ENCODE data around the gene SEMA4B. TPM values are rescaled to one million over a fixed set of nuclear protein-coding genes. Genes with fewer than 3 reads are reported as not detected.

The SEMA4B gene
- polyA plus RNA-seq, 1 experiment = 13.5 TPM

DNA sequence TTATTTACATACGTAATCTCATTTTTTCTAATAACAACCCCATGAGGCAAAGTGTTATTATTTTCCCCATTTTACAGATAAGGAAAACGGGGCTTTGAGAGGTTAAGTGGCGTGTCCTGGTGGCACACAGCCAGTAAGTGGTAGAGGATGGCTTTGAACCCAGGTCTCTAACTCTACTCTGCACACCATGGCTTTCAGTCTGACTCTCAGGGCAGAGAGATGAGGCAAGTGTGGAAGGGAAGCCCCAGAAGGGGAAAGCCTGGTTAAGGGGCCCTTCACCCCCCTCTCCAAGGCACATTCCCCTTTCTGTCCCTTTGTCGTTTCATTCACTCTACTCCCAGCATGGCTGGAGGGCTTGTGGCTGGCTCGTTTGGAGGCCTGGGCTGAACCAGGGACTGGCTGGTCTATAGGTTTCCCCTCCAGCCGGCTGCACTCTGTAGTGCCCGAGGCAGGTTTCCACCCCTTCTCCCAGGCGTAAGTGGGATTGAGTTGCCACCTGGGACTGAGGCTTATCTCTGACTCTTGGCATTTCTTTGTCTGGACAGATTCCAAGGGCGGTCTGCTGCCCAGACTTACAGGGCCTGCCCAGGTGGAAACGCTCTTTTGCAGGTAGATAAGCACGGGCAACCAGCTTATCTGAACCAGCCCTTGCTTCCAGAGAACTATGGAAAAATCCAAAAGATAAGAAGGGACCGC lies 12.1 kb downstream of the SEMA4B start:
- Histone ChIP-seq H3K27me3 (ENCODE audit: control insufficient read depth, insufficient read depth, low read length) (no peaks in the 10 kb centered on the region), H3K4me3 (ENCODE audit: low read depth, low read length) (no peak overlapping the region), H3K27ac (ENCODE audit: low read depth, low read length) (no peak overlapping the region), H3K9me3 (ENCODE audit: control insufficient read depth, insufficient read depth, low read length) (no peaks in the 10 kb centered on the region)
- CTCF ChIA-PET = interaction anchor here (0.7 to 1.8 kb wide), 2 partner anchors 8 to 315 kb away, joined by 4 to 6 read pairs; no protein-coding TSS in a partner anchor
- DNase-seq (ENCODE audit: low read depth, low spot score) = no peak
- POLR2A ChIA-PET = no interaction called here
- TF ChIP-seq CTCF (IDR thresholded peaks at IDR 0.05; ENCODE audit: low read depth, low read length) = no peak

- DNase-seq (ENCODE audit: low read depth, low spot score) = no peak
- ChIA-PET POLR2A (no interaction called here), CTCF (interaction anchor here (0.7 kb wide), 2 partner anchors 17 to 315 kb away, joined by 4 read pairs; no protein-coding TSS in a partner anchor)
- Histone ChIP-seq H3K9me3 (ENCODE audit: control insufficient read depth, insufficient read depth, low read length) (no peaks in the 10 kb centered on the region), H3K4me3 (ENCODE audit: low read depth, low read length) (no peak overlapping the region), H3K27me3 (ENCODE audit: control insufficient read depth, insufficient read depth, low read length) (no peaks in the 10 kb centered on the region), H3K27ac (ENCODE audit: low read depth, low read length) (no peak overlapping the region)
- no peak for TF ChIP-seq CTCF (IDR thresholded peaks at IDR 0.05; ENCODE audit: low read depth, low read length)
Measured at GRCh38 chr15:90213818-90214204, 12.7 kb downstream of the SEMA4B start.

DNA sequence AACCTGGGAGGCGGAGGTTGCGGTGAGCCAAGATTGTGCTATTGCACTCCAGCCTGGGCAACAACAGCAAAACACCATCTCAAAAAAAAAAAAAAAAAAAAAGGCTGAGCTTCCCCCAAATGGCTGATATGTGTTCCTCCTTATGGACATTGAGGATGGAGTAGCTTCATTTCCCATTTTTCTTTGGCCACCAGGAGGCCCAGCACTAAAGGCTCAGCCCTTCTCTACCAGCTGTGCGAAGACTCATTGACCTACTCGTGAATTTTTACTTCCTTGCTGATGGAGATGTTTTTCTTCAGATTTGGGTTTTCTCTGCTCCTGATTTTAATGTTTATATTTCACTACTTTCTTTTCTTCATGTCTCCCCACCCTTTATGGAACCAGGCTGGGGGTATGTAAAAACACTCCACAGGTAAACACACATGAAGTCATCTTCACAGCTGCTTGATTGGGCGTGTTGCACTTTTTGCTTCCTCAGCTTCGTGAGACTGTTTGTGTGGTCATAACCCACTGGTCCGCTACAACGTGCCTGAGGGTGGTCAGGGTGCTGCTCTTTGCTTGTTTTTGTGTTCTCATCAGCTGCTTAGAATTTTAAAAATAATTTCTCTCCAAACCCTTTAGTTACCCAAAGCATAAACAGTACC lies 13.5 kb downstream of the SEMA4B start:
- TF ChIP-seq CTCF (IDR thresholded peaks at IDR 0.05; ENCODE audit: low read depth, low read length) = peak; percentile 53
- H3K27ac ChIP-seq (ENCODE audit: low read depth, low read length) = no peak overlapping the region
- no peak for DNase-seq (ENCODE audit: low read depth, low spot score)
- no peak overlapping the region for H3K4me3 ChIP-seq (ENCODE audit: low read depth, low read length)
- ChIA-PET POLR2A (interaction anchor here (0.6 to 1.0 kb wide), 5 partner anchors 13 to 320 kb away, joined by 3 to 7 read pairs (median 3); partner anchors contain the start of gene SEMA4B), CTCF (interaction anchor here (0.6 to 1.6 kb wide), 9 partner anchors 10 to 575 kb away, joined by 3 to 5 read pairs (median 3); partner anchors contain the start of genes CIB1 and GDPGP1)
- H3K9me3 ChIP-seq (ENCODE audit: control insufficient read depth, insufficient read depth, low read length) = no peaks in the 10 kb centered on the region; the same call in 1 of the 2 replicates
- no peaks in the 10 kb centered on the region for H3K27me3 ChIP-seq (ENCODE audit: control insufficient read depth, insufficient read depth, low read length)

DNA sequence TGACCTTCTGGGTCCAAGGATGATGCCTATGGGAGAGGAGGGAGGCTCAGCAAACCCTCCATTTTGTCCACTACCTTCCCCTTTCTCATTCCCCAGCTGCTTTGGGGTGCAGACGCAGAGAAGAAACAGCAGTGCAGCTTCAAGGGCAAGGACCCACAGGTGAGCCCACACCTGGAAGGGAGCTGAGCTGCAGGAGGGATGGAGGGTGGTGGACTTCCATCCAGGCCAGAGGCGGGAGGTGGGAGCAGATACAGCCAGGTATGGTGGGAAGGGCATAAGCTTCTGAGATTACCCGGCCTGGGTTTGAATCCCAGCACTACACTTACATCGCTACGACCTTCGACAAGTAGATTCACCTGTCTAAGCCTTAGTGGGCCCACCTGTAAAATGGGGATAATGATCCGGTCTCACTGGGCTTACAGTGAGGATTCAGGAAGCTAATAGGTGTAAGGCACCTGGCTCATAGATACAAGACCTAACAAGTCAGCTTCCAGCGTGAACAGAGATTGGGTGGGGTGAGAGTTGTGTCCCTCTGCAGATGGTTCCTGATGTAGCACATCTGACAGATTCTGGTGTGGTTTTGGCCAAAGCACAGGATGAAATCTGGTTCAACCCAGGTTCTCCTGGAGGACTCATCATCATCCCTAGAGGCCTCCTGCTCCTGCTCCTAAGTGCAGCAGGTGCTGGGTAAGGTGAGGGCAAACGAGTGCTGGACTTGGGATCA lies 16.7 kb downstream of the SEMA4B start:
- Histone ChIP-seq H3K27ac (ENCODE audit: low read depth, low read length) (no peak overlapping the region), H3K27me3 (ENCODE audit: control insufficient read depth, insufficient read depth, low read length) (no peaks in the 10 kb centered on the region), H3K9me3 (ENCODE audit: control insufficient read depth, insufficient read depth, low read length) (no peaks in the 10 kb centered on the region; the same call in 1 of the 2 replicates), H3K4me3 (ENCODE audit: low read depth, low read length) (no peak overlapping the region)
- DNase-seq (ENCODE audit: low read depth, low spot score) = no peak
- ChIA-PET CTCF (interaction anchor here (1.4 kb wide), 1 partner anchor 14 kb away, joined by 6 read pairs; no protein-coding TSS in a partner anchor), POLR2A (interaction anchor here (1.2 kb wide), 1 partner anchor 76 kb away, joined by 3 read pairs; no protein-coding TSS in a partner anchor)
- no peak for TF ChIP-seq CTCF (IDR thresholded peaks at IDR 0.05; ENCODE audit: low read depth, low read length)
